Chondrocyte (in vitro differentiated cells): ENCODE measurements around the gene DMKN. TPM values are rescaled to one million over a fixed set of nuclear protein-coding genes. Genes with fewer than 3 reads are reported as not detected.
"Not testable (repeated sequence)": the region's sequence is repeated elsewhere in the genome, so short reads cannot be mapped to it uniquely, and the experiment has no call there.

ENCODE experiments used
- DNase-seq: peaks from one replicate; pipeline ENCODE4 v3.0.0; 2021; ENCODE audit warnings: mixed read lengths, low spot score
- H3K27ac Mint-ChIP-seq: one replicate; pipeline ENCODE4 v1.8.0; 2021; ENCODE audit warnings: mild to moderate bottlenecking, moderate library complexity, mixed read lengths; ENCODE audit not compliant: unreplicated experiment
- H3K27me3 Mint-ChIP-seq: 2 replicates; pipeline ENCODE4 v1.8.0; 2021; ENCODE audit warnings: low read depth, mixed read lengths
- H3K36me3 Mint-ChIP-seq: 2 replicates; pipeline ENCODE4 v1.8.0; 2021; ENCODE audit warnings: low read depth, mixed read lengths
- H3K4me1 Mint-ChIP-seq: 2 replicates; pipeline ENCODE4 v1.8.0; 2021; ENCODE audit warnings: low read depth, mild to moderate bottlenecking, mixed read lengths
- H3K4me3 Mint-ChIP-seq: one replicate; pipeline ENCODE4 v1.8.0; 2021; ENCODE audit warnings: mild to moderate bottlenecking, moderate library complexity, mixed read lengths; ENCODE audit not compliant: unreplicated experiment
- H3K9me3 Mint-ChIP-seq: 2 replicates; pipeline ENCODE4 v1.8.0; 2021; ENCODE audit warnings: low read depth, mixed read lengths
- total RNA-seq: library from RNA; stranded (reverse); gene quantifications from 3 replicates; pipeline ENCODE4 v1.2.1, GENCODE V29; 2021
- TF ChIP-seq, protein P1 (sequence below): fragments of 200-600 bp; sonication (generic); IDR thresholded peaks from 2 replicates; pipeline ENCODE4 v1.5.0; 2021; ENCODE audit warnings: antibody characterized with exemption, mild to moderate bottlenecking, moderate library complexity

The DMKN gene
- total RNA-seq, 1 donor from 2014 or later: 2.1 TPM

- TF ChIP-seq, protein P1, sequence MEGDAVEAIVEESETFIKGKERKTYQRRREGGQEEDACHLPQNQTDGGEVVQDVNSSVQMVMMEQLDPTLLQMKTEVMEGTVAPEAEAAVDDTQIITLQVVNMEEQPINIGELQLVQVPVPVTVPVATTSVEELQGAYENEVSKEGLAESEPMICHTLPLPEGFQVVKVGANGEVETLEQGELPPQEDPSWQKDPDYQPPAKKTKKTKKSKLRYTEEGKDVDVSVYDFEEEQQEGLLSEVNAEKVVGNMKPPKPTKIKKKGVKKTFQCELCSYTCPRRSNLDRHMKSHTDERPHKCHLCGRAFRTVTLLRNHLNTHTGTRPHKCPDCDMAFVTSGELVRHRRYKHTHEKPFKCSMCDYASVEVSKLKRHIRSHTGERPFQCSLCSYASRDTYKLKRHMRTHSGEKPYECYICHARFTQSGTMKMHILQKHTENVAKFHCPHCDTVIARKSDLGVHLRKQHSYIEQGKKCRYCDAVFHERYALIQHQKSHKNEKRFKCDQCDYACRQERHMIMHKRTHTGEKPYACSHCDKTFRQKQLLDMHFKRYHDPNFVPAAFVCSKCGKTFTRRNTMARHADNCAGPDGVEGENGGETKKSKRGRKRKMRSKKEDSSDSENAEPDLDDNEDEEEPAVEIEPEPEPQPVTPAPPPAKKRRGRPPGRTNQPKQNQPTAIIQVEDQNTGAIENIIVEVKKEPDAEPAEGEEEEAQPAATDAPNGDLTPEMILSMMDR: no peak
- H3K4me3 Mint-ChIP-seq: no peak overlapping the region
- H3K9me3 Mint-ChIP-seq: no peaks in the 10 kb centered on the region
- H3K27me3 Mint-ChIP-seq: peaks cover 37% of the 10 kb centered on the region
- H3K27ac Mint-ChIP-seq: no peak overlapping the region
- DNase-seq: no peak
- no peaks in the 10 kb centered on the region for H3K4me1 Mint-ChIP-seq
- no peaks in the 10 kb centered on the region for H3K36me3 Mint-ChIP-seq
Observed at GRCh38 chr19:35462476-35462953, 50.9 kb downstream of the DMKN start.

GRCh38 chr19:35461788-35462187, 51.7 kb downstream of the DMKN start:
- not testable (repeated sequence) for H3K4me1 Mint-ChIP-seq, H3K27ac Mint-ChIP-seq, H3K4me3 Mint-ChIP-seq, DNase-seq, H3K9me3 Mint-ChIP-seq, H3K36me3 Mint-ChIP-seq
- H3K27me3 Mint-ChIP-seq: peaks cover 42% of the 10 kb centered on the region

GRCh38 chr19:35461060-35461459, 52.4 kb downstream of the DMKN start:
- H3K9me3 Mint-ChIP-seq: no peaks in the 10 kb centered on the region
- TF ChIP-seq, protein P1: no peak
- H3K27me3 Mint-ChIP-seq: peaks cover 38% of the 10 kb centered on the region
- H3K4me1 Mint-ChIP-seq: no peaks in the 10 kb centered on the region
- no peaks in the 10 kb centered on the region for H3K36me3 Mint-ChIP-seq
- no peak for DNase-seq
- no peak overlapping the region for H3K27ac Mint-ChIP-seq
- H3K4me3 Mint-ChIP-seq: no peak overlapping the region

DNA sequence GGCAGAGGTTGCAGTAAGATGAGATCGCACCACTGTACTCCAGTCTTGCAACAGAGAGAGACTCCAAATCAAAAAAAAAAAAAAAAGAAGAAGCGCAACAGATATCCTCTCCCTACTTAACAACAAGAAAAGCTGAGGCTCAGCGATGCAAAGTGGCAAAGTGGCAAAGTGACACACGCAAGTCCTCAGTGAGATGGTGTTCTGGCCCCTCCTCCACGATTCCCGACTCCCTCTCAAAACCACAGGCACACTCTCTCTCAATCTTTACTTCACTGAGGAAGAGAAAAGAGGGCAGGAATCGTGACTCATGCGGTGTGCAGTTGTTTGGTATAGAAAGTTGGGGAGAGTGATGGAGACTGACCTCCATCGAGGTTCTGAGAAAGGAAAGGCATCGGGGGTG, 52.8 kb downstream of the DMKN start:
- Mint-ChIP-seq H3K36me3 (no peaks in the 10 kb centered on the region), H3K4me3 (no peak overlapping the region), H3K27ac (no peak overlapping the region), H3K4me1 (no peaks in the 10 kb centered on the region), H3K27me3 (peaks cover 40% of the 10 kb centered on the region), H3K9me3 (no peaks in the 10 kb centered on the region)
- no peak for DNase-seq
- TF ChIP-seq, protein P1: no peak

- no peak overlapping the region for H3K4me3 Mint-ChIP-seq
- H3K4me1 Mint-ChIP-seq: no peaks in the 10 kb centered on the region
- H3K27me3 Mint-ChIP-seq: peaks cover 33% of the 10 kb centered on the region
- H3K27ac Mint-ChIP-seq: no peak overlapping the region
- H3K36me3 Mint-ChIP-seq: no peaks in the 10 kb centered on the region
- DNase-seq: no peak
- no peaks in the 10 kb centered on the region for H3K9me3 Mint-ChIP-seq
- TF ChIP-seq, protein P1: no peak
Observed at GRCh38 chr19:35459414-35460082, 53.9 kb downstream of the DMKN start.
